Ishikawa (cell line): ENCODE data around the gene C22orf42.

Source experiments
- CEBPB ChIP-seq: IDR thresholded peaks from 2 replicates; pipeline ENCODE4 v1.6.1; 2012
- CREB1 ChIP-seq: IDR thresholded peaks from 2 replicates; pipeline ENCODE4 v1.6.1; 2012; ENCODE audit warnings: low read depth
- EGR1 ChIP-seq: IDR thresholded peaks from 2 replicates; pipeline ENCODE4 v1.6.1; 2012
- EP300 ChIP-seq: IDR thresholded peaks from 2 replicates; pipeline ENCODE4 v1.6.1; 2012; ENCODE audit warnings: borderline replicate concordance
- FOXM1 ChIP-seq: IDR thresholded peaks from 2 replicates; pipeline ENCODE4 v1.6.1; 2012; ENCODE audit warnings: low read depth, borderline replicate concordance
- NFIC ChIP-seq: IDR thresholded peaks from 2 replicates; pipeline ENCODE4 v1.6.1; 2012
- RAD21 ChIP-seq: IDR thresholded peaks from 2 replicates; pipeline ENCODE4 v1.6.1; 2012; ENCODE audit warnings: low read depth
- TAF1 ChIP-seq: IDR thresholded peaks from 2 replicates; pipeline ENCODE4 v1.6.1; 2012; ENCODE audit warnings: low read depth, mild to moderate bottlenecking
- TCF12 ChIP-seq: IDR thresholded peaks from 2 replicates; pipeline ENCODE4 v1.6.1; 2012; ENCODE audit warnings: low read depth
- TEAD4 ChIP-seq: IDR thresholded peaks from 2 replicates; pipeline ENCODE4 v1.6.1; 2012
- USF1 ChIP-seq: IDR thresholded peaks from 2 replicates; pipeline ENCODE4 v1.6.1; 2012
- YY1 ChIP-seq: IDR thresholded peaks from 2 replicates; pipeline ENCODE4 v1.6.1; 2012; ENCODE audit warnings: low read depth
- ZBTB7A ChIP-seq: IDR thresholded peaks from 2 replicates; pipeline ENCODE4 v1.6.1; 2012; ENCODE audit warnings: low read depth
- TF ChIP-seq, protein P1 (sequence below): IDR thresholded peaks from 2 replicates; pipeline ENCODE4 v1.6.1; 2012; ENCODE audit warnings: low read depth, mild to moderate bottlenecking
- TF ChIP-seq, protein P2 (sequence below): IDR thresholded peaks from 2 replicates; pipeline ENCODE4 v1.6.1; 2012

The C22orf42 gene

GRCh38 chr22:32127904-32128303, 31.2 kb downstream of the C22orf42 start:
- no peak for TF ChIP-seq FOXM1
- no peak for TF ChIP-seq TEAD4
- no peak for TF ChIP-seq CEBPB
- TF ChIP-seq CREB1: no peak
- TF ChIP-seq, protein P1, sequence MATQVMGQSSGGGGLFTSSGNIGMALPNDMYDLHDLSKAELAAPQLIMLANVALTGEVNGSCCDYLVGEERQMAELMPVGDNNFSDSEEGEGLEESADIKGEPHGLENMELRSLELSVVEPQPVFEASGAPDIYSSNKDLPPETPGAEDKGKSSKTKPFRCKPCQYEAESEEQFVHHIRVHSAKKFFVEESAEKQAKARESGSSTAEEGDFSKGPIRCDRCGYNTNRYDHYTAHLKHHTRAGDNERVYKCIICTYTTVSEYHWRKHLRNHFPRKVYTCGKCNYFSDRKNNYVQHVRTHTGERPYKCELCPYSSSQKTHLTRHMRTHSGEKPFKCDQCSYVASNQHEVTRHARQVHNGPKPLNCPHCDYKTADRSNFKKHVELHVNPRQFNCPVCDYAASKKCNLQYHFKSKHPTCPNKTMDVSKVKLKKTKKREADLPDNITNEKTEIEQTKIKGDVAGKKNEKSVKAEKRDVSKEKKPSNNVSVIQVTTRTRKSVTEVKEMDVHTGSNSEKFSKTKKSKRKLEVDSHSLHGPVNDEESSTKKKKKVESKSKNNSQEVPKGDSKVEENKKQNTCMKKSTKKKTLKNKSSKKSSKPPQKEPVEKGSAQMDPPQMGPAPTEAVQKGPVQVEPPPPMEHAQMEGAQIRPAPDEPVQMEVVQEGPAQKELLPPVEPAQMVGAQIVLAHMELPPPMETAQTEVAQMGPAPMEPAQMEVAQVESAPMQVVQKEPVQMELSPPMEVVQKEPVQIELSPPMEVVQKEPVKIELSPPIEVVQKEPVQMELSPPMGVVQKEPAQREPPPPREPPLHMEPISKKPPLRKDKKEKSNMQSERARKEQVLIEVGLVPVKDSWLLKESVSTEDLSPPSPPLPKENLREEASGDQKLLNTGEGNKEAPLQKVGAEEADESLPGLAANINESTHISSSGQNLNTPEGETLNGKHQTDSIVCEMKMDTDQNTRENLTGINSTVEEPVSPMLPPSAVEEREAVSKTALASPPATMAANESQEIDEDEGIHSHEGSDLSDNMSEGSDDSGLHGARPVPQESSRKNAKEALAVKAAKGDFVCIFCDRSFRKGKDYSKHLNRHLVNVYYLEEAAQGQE: no peak
- TF ChIP-seq NFIC: no peak
- TF ChIP-seq EP300: no peak
- TF ChIP-seq TAF1: no peak
- no peak for TF ChIP-seq TCF12
- TF ChIP-seq ZBTB7A: no peak
- TF ChIP-seq, protein P2, sequence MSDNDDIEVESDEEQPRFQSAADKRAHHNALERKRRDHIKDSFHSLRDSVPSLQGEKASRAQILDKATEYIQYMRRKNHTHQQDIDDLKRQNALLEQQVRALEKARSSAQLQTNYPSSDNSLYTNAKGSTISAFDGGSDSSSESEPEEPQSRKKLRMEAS: no peak

DNA sequence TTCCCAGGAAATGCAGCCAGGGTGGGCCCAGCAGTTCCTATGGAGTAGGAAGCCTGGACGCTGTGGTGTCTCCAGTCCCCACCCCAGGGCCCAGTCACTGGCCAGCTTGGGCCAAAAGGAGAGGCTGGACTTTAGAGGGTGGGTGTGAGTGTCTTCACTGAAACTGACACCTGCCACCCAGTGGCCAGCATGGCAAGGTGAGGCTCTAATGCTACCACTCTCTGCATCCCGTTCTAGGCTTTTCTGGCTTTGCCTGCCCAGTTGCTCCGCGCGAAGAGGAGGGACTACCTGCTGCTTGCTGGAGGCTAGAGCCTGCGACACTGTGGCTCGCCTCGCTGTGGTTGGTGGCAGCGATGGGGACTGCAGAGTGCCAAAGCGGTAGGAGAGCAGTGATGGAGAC, 35.4 kb downstream of the C22orf42 start:
- no peak for TF ChIP-seq FOXM1
- TF ChIP-seq RAD21: peak; percentile 40; the same call in 1 of the 2 replicates

DNA sequence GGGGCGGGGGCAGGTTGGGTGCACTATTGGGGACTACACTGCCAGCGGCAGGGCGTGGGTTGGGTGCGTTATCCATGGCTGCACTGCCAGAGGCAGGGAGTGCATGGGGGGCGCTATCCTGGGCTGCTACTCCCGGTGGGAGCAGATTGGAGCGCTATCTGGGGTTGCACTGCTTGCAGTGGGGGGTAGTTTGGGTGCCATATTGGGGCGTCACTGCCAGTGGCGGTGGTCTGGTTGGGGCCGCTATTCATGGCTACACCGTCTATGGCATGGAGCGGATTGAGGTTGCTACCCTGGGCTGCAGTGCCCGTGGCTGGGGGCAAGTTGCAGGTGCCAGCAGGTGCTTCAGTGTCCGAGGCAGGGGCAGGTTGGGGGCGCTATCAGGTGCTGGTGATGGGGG, 36.2 kb downstream of the C22orf42 start:
- no peak for TF ChIP-seq FOXM1
- TF ChIP-seq RAD21: no peak
- TF ChIP-seq, protein P1: no peak
- no peak for TF ChIP-seq CEBPB
- TF ChIP-seq EP300: no peak
- TF ChIP-seq TAF1: no peak
- TF ChIP-seq USF1: no peak
- TF ChIP-seq EGR1: no peak
- TF ChIP-seq YY1: no peak
- TF ChIP-seq TEAD4: no peak
- TF ChIP-seq, protein P2: no peak
- no peak for TF ChIP-seq ZBTB7A
- no peak for TF ChIP-seq TCF12
- no peak for TF ChIP-seq NFIC
- no peak for TF ChIP-seq CREB1

GRCh38 chr22:32120603-32121002, 38.5 kb downstream of the C22orf42 start:
- no peak for TF ChIP-seq TEAD4
- no peak for TF ChIP-seq FOXM1

GRCh38 chr22:32119568-32120235, 39.4 kb downstream of the C22orf42 start:
- TF ChIP-seq TAF1 (no peak), ZBTB7A (no peak), CREB1 (no peak), RAD21 (no peak), CEBPB (no peak), NFIC (no peak), USF1 (no peak), EGR1 (no peak), YY1 (no peak), FOXM1 (no peak), EP300 (no peak), TEAD4 (no peak), TCF12 (no peak)
- TF ChIP-seq, protein P2: no peak
- TF ChIP-seq, protein P1: no peak
